GM12801 (cell line): ENCODE results near the gene ABTB2.

Experiments
- TF ChIP-seq, protein P1 (sequence below): IDR thresholded peaks from one replicate; pipeline ENCODE4 v1.5.1; 2011; ENCODE audit warnings: control low read depth; ENCODE audit not compliant: insufficient read length; ENCODE audit errors: extremely low read depth

Gene ABTB2

DNA sequence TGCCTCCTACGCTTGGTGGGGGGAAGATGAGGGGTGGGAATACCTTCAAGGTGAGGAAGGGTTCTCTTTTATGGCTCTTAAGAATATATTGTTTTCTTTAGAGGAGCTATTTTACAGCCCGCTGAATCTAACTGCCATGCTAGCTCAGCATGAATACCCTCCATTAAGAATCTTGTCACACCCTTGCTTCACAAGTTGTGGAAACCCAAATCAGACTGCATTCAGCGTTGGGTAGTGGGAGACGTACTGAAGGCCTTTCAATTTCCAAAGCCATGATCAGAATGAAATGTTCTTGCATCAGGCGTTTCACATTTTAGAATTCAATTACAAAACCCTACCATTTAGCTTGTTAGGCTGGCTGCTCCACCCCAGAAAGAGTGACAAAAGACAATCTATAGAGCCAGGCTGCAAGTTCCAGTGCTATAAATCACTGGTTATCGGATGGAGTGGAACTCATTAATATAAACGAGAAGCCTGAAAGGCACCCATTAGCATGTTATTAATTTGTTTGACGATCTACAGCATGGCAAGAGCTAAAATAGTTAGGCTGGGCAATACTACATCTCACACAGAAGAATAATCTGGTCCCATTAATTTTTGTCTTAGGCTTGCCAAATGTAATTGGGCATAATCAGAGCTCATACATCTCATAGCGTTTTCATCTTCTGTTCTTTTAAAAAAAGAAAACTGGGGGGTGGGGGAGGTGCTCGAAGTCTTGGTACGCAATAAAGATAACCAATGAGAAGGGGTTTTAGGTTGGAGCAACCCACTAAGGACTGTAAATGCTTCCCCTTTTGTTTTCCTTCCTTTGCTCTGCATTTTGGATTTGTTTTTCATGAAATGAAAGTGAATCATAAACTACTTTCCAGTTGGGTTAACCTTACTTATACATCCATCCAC is 57.5 kb downstream of the ABTB2 start:
- TF ChIP-seq, protein P1, sequence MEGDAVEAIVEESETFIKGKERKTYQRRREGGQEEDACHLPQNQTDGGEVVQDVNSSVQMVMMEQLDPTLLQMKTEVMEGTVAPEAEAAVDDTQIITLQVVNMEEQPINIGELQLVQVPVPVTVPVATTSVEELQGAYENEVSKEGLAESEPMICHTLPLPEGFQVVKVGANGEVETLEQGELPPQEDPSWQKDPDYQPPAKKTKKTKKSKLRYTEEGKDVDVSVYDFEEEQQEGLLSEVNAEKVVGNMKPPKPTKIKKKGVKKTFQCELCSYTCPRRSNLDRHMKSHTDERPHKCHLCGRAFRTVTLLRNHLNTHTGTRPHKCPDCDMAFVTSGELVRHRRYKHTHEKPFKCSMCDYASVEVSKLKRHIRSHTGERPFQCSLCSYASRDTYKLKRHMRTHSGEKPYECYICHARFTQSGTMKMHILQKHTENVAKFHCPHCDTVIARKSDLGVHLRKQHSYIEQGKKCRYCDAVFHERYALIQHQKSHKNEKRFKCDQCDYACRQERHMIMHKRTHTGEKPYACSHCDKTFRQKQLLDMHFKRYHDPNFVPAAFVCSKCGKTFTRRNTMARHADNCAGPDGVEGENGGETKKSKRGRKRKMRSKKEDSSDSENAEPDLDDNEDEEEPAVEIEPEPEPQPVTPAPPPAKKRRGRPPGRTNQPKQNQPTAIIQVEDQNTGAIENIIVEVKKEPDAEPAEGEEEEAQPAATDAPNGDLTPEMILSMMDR: no peak

DNA sequence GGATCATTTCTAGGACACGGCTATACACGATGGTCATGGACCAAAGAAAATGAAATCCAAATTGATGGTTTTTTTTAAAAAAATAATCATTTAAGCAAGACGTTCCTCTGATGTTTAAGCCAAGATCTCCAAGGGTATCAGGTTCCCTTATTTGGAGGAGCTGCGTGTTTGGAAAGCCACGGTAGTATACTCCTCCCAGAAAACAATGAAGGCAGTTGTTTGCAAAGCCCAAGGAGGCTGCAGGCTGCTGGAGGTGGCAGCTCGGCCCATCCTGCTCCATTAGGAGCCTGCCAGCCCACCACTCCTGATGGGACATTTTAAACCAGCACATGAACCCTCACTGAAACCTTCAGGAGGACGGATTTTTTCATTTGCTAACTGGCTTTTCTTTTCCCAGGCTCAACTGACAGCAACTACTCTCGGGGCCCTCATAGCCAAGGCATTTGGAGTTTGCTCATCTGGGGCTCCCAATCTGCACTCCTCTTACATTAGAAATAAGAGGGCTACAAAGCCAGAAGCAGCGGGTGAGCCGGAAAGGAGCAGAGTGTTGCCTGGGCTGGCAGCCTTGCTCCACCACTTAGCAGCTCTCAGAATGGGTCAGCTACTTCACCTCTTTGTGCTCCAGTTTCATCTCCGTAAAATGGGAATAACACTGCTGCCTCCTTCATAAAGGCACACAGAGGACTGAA is 58.4 kb downstream of the ABTB2 start:
- TF ChIP-seq, protein P1: no peak

GRCh38 chr11:34298871-34299270 is 58.9 kb downstream of the ABTB2 start:
- TF ChIP-seq, protein P1: no peak

- TF ChIP-seq, protein P1: no peak
Observed at GRCh38 chr11:34296412-34296811, 61.4 kb downstream of the ABTB2 start.

- TF ChIP-seq, protein P1: no peak
Observed at GRCh38 chr11:34292546-34292945, 65.3 kb downstream of the ABTB2 start.

DNA sequence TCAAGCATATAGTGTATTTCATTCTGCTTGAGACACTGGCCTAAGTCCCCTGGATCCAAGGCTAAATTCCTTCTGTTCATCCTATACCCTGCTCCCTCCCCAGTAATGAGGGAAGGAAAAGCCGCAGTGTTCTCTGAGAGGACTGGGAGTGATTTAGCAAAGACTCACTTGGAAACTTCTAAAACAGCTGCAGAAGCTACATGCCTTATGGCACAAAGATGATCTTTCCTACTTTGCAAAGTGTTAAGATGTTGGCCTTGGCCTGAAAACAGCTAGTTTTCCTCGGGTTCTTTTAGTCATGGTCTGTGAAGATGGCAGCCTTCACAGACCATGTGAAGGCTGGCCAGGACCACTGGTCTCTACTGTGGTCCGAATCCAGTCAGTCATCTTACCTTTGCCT is 65.7 kb downstream of the ABTB2 start:
- TF ChIP-seq, protein P1: no peak

DNA sequence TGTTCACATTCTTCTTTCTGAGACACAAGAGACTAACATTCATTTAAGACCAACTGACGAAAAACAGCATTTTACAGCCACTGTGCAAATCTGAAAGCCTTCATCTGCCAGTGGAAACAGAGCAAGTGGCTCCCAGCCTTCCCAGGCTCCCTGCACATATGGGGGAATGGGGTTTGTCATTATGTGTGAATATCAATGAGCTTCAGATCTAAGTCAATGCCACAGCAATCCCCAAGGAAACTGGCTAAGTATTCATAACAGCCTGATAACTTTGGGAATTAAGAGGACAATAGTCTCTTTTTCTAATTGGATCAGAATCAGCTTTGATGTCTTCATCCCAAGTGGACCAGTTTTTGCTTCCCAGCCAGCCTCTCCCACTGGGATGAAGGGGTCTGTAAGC is 66.9 kb downstream of the ABTB2 start:
- TF ChIP-seq, protein P1: no peak
